Measurements from ENCODE around the gene BCL7A. TPM values are rescaled to one million over a fixed set of nuclear protein-coding genes. Genes with fewer than 3 reads are reported as not detected.

BCL7A gene
- total RNA-seq, 4 donors from 2014 or later, result 18.3 to 27.2 (median 22.7) TPM

- 72 to 84% methylated on average over 11 of the region's 11 CpGs for WGBS, 2 donors
- H3K9me3 ChIP-seq, result no peaks in the 10 kb centered on the region
- H3K27ac ChIP-seq, result no peak overlapping the region
- peaks cover 0 to 3% of the 10 kb centered on the region in 2 donors for H3K36me3 ChIP-seq
- H3K4me3 ChIP-seq (replicated peaks in 1 of 3), result no peak overlapping the region
- no peaks in the 10 kb centered on the region for H3K4me1 ChIP-seq
- no peak for DNase-seq
- H3K27me3 ChIP-seq, result no peaks in the 10 kb centered on the region
- intact Hi-C loops (cut with DNase I), result no loop called here
- no peak for TF ChIP-seq POLR2A (IDR thresholded peaks at IDR 0.05)
- TF ChIP-seq, protein P1, sequence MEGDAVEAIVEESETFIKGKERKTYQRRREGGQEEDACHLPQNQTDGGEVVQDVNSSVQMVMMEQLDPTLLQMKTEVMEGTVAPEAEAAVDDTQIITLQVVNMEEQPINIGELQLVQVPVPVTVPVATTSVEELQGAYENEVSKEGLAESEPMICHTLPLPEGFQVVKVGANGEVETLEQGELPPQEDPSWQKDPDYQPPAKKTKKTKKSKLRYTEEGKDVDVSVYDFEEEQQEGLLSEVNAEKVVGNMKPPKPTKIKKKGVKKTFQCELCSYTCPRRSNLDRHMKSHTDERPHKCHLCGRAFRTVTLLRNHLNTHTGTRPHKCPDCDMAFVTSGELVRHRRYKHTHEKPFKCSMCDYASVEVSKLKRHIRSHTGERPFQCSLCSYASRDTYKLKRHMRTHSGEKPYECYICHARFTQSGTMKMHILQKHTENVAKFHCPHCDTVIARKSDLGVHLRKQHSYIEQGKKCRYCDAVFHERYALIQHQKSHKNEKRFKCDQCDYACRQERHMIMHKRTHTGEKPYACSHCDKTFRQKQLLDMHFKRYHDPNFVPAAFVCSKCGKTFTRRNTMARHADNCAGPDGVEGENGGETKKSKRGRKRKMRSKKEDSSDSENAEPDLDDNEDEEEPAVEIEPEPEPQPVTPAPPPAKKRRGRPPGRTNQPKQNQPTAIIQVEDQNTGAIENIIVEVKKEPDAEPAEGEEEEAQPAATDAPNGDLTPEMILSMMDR (IDR thresholded peaks at IDR 0.05), result no peak
Observed at GRCh38 chr12:121980191-121980891, 41.3 kb upstream of the BCL7A start.

GRCh38 chr12:121980892-121981272 is 40.8 kb upstream of the BCL7A start:
- 91 to 95% methylated on average over 14 of the region's 14 CpGs for WGBS, 2 donors

GRCh38 chr12:121981456-121981855 is 40.2 kb upstream of the BCL7A start:
- Histone ChIP-seq H3K4me1 (no peaks in the 10 kb centered on the region), H3K9me3 (no peaks in the 10 kb centered on the region), H3K36me3 (peaks cover 0 to 3% of the 10 kb centered on the region in 2 donors), H3K27ac (no peak overlapping the region), H3K4me3 (replicated peaks in 1 of 3) (no peak overlapping the region), H3K27me3 (no peaks in the 10 kb centered on the region)
- intact Hi-C loops (cut with DNase I), result no loop called here
- no peak for DNase-seq
- TF ChIP-seq, protein P1 (IDR thresholded peaks at IDR 0.05), result no peak
- TF ChIP-seq POLR2A (IDR thresholded peaks at IDR 0.05), result no peak
- 85 to 89% methylated on average over 8 of the region's 8 CpGs for whole genome bisulfite sequencing, 2 donors

More at GRCh38 chr12:121980892-121981272, 40.8 kb upstream of the BCL7A start:
- H3K9me3 ChIP-seq, result no peaks in the 10 kb centered on the region
- H3K4me3 ChIP-seq (replicated peaks in 1 of 3), result no peak overlapping the region
- H3K27me3 ChIP-seq, result no peaks in the 10 kb centered on the region
- intact Hi-C loops (cut with DNase I), result no loop called here
- H3K27ac ChIP-seq, result no peak overlapping the region
- no peak for TF ChIP-seq POLR2A (IDR thresholded peaks at IDR 0.05)
- TF ChIP-seq, protein P1 (IDR thresholded peaks at IDR 0.05), result no peak
- H3K4me1 ChIP-seq, result no peaks in the 10 kb centered on the region
- no peak for DNase-seq
- peaks cover 0 to 3% of the 10 kb centered on the region in 2 donors for H3K36me3 ChIP-seq

DNA sequence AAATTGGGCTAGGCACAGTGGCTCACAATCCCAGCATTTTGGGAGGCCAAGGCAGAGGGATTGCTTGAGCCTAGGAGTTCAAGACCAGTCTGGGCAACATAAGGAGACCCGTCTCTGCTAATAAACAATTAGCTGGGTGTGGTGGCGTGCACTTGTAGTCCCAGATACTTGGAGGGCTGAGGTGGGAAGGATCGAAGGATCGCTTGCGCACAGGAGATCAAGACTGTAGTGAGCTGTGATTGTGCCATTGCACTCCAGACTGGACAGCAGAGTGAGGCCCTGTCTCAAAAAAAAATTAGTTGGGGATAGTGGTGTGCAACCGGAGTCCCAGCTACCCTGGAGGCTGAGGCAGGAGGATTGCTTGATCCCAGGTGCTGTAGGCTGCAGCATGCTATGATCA is 38.7 kb upstream of the BCL7A start:
- intact Hi-C loops (cut with DNase I), result no loop called here
- TF ChIP-seq, protein P1 (IDR thresholded peaks at IDR 0.05), result no peak
- TF ChIP-seq POLR2A (IDR thresholded peaks at IDR 0.05), result no peak
- DNase-seq, result no peak
- Histone ChIP-seq H3K27ac (no peak overlapping the region), H3K9me3 (no peaks in the 10 kb centered on the region), H3K4me1 (no peaks in the 10 kb centered on the region), H3K36me3 (no peaks in the 10 kb centered on the region), H3K27me3 (no peaks in the 10 kb centered on the region), H3K4me3 (replicated peaks in 1 of 3) (no peak overlapping the region)
- WGBS, 2 donors, result 96 to 99% methylated on average over 6 of the region's 6 CpGs

GRCh38 chr12:121983536-121984210 is 38.0 kb upstream of the BCL7A start:
- Histone ChIP-seq H3K36me3 (no peaks in the 10 kb centered on the region), H3K9me3 (no peaks in the 10 kb centered on the region), H3K4me3 (replicated peaks in 1 of 3) (no peak overlapping the region), H3K27me3 (no peaks in the 10 kb centered on the region), H3K27ac (no peak overlapping the region), H3K4me1 (no peaks in the 10 kb centered on the region)
- no peak for DNase-seq
- 66 to 73% methylated on average over 13 of the region's 13 CpGs for WGBS, 2 donors
- TF ChIP-seq POLR2A (IDR thresholded peaks at IDR 0.05), result no peak
- TF ChIP-seq, protein P1 (IDR thresholded peaks at IDR 0.05), result no peak
- intact Hi-C loops (cut with DNase I), result no loop called here
